HL-60/S4 treated with phorbol 12-myristate 13-acetate at 8.2 ng/mL for 4 days and 3 days (cell line): Measurements from ENCODE around the gene HIBADH.

Source experiments
- in situ Hi-C: fragments of 300-500 bp; cut with MboI; formaldehyde crosslinking; loops from 2 replicates; pipeline ENCODE4 v1.15.0; 2022; ENCODE audit warnings: low sequenced_read_pairs

HIBADH gene

DNA sequence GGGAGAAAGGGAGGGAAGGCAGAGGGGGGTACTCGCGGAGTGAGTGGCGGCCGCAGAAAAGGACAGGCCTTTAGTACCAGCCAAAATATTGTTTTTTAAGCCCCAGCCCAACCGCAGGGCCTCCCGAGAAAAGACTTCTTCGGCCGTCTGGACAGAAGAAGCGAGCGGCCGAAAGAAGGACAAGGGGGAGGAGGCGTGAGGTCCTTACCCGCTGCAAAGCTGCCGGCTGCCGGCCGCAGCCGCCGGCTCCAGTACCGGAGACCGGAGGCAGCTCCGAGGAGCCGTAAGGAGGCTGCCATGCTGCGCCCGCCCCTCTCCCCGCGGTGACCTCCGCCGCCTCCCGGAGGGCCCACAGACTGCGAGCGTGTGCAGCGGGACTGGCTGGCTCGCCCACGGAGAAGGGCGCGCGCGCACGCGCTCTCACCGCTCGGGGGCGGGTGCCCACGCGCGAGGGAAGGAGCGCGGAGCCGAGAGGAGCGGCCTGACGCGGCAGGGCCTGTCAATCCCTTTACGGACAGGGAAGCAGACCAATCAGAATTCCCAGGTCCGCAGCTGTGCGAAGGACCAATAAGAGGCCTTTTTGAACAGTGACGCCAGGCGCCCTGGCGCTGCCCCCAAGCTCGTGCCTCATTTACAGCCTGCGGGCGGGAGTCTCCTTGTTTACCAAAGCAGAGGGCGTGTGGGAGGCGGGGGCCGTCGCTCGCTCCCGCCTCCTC lies at the start of gene HIBADH:
Gene HIBADH, minus strand, starts transcription at position 394 of the 716 bp plus-strand sequence. Its CDS starts 95 bp downstream, at position 299.
- in situ Hi-C loops: no loop called here

DNA sequence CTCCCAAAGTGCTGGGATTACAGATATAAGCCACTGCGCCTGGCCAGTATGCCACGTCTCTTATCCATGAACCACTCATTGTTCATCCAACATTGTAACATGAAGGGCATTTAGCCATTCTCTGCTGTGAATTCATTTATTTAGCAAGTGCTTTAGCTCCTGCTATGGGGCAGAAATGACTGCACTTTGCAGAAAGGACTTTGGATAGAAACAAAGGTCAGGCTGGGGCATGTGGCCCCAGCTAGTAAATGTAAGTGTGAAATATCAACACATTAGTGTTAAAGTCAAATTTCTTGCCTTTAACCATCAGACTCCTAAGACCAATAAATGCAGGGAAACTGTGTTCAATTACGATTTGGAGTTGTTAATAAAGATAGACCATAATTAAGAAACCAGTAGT lies 49.5 kb upstream of the HIBADH start:
- in situ Hi-C loops: no loop called here

DNA sequence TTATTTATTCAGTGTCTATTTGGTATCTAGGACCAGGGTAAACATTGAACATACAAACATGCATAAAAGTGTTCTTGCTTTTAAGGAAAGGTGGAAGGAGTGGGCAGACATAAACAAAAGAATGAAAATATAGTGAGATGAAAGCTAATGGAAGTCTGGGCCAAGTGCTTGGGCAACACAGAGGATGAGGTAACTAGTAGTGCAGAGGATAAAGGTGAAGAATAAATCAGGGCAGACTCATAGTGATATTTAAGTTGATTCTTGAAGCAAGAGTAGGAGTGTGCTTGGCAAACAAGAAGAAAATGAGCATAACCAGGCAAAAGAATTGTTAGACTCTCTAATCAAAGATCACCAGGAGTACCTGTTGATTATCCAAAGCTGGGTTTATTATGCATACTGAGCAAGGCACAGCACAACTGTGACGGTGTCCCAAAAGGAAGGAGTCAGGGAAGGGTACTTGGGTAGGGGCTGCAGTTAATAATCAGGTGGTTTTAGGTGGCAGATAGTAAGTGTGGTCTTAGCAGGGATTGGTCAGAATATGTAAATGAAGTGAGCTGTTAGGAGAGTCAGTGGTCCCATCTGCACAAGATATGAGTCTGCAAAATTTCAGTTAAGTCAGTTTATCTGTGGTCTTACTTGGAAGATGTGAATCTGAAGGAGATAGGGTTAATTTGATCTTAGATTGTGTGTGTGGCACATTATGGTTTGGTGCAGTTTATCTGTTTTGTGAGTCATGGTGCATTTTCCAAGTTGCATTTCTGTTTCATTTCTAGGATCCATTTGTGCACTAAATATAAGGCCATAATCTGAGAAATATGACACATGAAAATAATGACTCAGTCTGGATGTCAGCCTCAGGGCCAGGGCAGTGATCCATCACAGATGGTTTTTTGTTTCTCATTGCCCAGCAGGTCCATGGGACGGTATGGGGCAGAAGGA lies 46.7 kb upstream of the HIBADH start:
- in situ Hi-C loops: no loop called here

DNA sequence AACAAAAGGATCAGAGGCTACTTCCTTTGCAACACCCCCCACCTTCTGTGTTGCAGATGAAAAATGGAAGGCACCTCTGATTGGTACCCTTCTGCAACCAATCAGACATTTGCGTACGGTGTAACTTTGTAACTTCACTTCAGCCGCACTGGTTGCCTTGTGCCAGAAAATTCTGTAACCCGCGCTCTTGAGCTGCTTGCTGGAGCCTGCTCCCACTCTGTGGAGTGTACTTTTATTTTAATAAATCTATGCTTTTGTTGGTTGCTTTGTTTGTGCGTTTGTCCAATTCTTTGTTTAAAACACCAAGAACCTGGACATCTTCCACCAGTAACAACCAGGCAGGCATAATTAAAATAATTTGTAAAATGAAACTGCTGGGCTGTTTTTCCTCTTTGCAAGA lies 45.8 kb upstream of the HIBADH start:
- in situ Hi-C loops: no loop called here

DNA sequence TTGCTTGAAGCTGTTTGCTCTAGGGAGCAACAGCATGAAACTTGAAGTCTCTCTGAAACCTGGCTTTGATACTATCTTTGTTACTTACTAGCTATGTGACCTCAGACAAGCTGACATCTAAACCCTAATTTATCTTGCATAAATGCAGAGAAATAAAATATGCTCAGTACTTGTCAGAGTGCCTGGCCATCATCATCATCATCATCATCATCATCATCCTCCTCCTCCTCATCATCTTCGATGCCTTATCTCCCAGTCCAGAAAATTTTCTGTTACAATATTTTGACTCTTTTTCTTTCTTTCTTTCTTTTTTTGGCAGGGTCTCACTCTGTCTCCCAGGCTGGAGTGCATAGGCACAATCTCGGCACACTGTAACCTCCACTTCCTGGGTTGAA lies 42.5 kb upstream of the HIBADH start:
- in situ Hi-C loops: no loop called here

DNA sequence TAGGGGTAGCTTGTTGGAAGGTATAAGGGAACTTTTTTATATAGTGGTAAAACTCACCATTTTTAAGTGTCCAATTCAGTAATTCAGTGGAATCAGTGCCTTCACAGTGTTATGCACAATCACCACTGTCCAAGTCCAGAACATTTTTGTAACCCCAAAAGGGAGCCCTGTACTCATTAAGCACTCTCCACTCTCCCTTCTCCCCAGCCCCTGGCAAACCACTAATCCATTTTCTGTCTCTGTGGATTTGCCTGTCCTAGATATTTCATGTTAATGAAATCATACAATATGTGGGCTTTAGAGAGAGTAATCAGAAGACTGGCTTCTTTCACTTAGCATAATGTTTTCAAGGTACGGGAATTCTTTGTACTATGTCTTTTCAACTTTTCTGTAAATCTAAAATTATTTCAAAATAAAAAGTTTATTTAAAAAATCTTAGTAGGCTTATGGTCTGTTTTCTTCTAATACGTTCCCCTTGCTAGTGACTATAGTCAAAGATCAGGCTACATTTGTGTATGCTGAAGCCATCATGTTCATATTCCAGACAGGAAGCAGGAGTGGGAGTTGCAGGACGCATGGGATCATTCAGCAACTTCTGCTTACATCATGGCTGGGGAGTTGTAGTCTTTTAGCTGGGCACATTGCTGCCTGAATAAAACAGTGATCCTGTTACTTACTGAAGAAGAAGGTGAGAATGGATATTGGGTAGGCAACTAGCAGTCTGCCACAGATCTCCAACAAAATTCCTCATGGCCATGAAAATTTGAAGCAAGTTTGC lies 41.9 kb upstream of the HIBADH start:
- in situ Hi-C loops: no loop called here

DNA sequence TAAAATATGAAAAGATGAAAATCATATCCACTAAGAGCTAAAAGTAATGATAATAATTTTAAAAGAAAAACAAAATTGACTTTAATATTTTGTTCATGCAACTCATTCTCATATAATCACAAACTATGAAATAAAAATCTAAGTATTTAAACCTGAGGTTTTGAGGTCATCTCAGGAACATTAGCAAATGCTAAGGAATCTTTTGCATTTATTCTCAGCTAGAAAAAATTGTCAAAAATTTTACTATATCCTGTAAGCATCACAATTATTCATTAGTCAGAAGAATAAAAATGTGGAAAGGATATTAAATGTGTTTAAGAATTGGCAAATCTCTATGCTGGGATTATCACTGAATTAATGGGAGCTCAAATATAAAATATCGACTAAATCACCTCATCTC lies 40.5 kb upstream of the HIBADH start:
- in situ Hi-C loops: no loop called here

DNA sequence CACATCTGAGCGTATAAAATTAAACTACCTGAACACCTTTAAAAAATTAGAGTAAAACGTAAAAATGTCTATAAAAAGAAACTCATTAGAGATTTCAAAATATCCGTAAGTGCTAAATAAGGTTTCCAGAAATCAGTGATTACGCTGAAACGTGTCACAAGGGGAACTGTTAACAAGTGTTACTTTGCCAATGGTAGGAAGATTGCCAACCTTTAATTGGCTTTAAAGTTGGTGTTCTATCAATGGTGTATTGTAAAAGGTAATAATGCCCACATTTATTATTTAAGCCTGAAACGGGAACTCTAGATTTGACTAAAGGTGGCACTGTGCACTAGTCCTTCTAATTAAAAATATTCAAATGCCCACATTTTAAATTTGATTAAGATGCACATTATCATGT lies 37.8 kb upstream of the HIBADH start:
- in situ Hi-C loops: no loop called here

DNA sequence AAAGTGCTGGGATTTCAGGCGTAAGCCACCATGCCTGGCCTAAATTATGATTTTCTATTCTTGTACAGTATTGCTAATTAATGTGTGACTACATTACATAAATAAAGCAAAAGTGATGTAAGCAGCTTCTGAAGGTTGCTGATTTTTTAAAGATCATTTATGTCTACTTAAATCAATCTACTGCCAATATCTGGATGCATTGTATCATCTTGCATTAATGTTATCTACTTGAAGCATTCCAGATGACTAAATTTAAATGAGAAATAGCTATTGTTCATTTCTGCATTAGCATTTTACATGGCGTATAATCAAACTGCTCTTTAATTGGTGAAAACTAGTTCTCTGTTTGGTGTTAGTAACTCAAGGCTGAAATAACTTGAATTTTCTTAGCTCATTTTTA lies 37.1 kb upstream of the HIBADH start:
- in situ Hi-C loops: no loop called here

DNA sequence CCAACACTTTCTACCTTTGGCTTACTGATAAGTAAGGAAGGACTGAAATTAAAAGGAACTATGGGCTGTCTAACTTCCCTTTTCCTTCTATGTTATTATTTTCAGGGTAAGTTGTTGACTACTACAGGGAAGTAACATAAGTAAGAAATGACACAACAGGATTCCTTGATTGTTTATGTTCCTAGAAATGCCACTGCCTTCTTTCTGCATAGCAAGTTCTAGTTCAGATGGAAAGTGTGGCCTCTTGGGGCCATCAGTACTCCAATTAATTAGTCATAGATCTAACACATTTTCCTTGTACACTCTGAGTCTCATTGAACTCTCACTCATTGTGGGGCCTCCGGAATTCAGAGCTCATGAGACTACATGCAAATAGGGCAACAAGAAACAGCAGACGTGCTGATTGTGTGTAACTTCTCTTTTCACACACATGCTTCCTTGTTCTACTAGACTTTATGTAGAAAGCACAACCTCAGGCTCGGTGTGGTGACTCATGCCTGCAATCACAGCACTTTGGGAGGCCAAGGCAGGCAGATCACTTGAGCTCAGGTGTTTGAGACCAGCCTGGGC lies 35.3 kb upstream of the HIBADH start:
- in situ Hi-C loops: no loop called here

DNA sequence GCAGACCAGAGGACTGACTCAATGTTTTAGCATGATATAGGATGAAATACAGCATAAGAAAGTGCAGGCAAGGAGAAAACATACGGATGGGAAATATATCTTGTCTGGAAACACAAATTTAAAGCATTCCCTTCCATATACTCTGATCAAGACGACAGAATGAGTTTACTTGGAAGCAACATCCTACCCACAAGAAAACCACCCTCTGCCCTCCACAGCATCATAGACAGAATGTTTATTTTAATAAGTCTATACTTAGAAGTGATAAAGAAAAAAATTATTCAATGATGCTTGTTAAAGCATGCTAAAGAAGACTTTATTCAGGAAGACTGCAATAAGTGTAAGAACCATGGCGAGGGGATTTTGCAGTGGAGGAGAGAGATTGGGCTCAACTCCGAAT lies 32.4 kb upstream of the HIBADH start:
- in situ Hi-C loops: no loop called here

DNA sequence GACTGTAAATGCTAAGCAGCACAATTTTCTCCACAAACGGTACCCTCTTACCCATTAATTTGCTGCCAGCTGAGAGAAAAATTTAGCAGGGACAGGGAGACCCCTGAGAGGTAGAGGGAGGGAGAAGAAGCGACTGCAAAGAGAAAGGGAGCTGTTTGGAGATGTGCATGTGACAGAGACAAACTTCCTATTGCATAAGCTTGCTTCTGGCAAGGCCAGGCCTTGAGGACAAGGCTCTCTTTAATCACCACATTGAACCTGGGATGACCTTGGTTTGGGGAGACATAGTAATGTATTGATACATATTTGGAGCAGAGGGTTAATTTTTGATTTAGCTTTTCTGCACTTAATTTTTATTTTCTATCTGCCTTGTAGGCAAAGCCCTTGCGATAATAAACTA lies 31.1 kb upstream of the HIBADH start:
- in situ Hi-C loops: no loop called here

DNA sequence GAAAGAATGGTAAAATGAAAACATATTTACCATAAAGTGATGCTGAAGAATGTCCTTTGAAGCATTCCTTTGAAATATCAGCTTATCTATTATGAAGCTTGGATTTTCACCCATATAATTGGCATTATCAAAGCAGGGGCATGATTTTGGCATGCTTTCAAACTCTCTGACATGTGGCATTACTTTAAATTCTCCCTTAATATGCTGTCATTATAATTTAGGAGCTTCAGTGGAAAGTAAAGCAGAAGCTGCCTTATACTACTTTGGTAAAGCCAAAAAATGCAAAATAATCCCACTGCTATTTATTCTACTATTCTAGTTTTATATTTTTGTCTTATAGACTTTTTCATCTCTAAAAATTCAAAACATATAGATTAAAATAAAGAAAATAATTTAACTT lies 28.0 kb upstream of the HIBADH start:
- in situ Hi-C loops: no loop called here

DNA sequence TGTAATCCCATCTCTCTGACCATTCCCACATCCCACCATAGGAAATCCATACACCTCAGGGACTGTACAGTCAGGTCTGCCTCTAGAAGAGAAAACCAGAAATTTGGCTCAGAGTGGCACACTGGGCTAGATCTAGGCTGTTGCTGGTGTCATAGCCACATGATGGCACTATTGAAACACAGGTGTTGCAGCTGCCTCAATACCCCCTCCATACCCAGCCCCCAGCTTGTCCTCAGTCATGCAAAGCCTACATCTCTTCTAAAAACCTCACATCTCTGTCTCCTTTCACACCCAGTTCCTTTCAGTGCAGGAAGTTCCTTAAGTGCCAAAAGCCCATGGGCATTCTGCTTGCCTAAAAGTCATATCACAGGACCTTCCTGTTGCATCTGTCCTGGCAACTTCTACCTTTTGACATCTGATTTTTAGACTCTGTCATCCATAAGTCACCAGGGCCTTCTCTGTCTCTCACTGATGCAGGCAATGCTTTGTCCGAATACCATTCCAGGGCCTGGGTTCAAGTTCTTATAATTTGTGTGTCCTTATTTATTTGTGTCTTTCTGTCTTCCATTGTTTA lies 27.0 kb upstream of the HIBADH start:
- in situ Hi-C loops: no loop called here

DNA sequence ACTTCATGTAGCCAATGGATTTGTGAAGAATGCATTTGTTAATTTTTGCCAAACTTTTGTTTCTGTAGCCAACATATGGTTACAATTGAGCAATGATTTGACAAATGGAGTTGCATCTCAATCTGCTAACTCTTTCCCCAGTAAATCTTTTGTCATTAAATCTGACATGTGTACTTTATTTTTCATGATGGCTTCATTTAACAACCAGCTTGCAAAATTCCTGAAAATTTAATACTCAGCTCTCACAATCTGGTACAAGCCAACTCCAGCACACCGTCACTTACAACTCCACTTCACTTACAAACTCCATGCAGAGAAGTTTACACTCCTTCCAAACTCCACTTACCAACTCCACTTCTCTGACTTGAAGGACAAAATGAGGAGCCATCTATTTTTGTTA lies 26.5 kb upstream of the HIBADH start:
- in situ Hi-C loops: no loop called here

DNA sequence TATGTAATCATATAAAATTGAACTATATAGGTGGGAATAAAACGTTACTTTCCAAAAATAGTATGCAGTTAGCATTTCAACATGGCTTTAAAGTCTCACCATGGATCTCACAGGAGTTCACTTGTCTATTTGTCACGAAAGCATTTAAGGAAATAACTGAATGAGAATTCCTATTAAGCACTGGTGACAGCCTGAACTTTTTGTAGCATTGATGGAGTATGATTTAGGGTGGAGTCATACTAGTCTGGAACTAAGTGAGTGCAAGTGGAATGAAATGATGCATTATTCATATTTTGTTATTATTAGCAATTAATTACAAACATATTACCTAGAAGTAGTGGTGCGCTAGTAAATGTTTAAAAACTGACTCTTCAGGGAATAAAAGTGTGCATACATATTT lies 26.0 kb upstream of the HIBADH start:
- in situ Hi-C loops: no loop called here

DNA sequence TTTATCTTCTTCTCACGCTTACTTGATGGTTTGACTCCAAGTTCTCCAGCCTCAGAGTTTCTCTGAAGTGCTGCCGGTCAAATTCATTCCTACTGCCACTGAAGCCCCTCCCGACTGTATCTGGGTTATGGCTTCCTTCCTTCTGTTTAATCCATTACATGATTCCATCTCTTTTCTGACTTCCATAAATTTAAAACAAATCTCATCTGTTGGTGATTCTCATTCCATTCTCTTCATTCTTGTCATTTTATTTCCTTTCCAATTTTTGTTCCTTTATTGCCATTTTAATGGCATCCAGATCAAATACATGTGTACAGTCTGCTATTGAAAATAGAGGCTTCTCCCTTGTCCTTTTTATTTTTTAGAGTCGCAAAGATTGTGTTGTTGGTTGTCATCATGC lies 25.4 kb upstream of the HIBADH start:
- in situ Hi-C loops: no loop called here

DNA sequence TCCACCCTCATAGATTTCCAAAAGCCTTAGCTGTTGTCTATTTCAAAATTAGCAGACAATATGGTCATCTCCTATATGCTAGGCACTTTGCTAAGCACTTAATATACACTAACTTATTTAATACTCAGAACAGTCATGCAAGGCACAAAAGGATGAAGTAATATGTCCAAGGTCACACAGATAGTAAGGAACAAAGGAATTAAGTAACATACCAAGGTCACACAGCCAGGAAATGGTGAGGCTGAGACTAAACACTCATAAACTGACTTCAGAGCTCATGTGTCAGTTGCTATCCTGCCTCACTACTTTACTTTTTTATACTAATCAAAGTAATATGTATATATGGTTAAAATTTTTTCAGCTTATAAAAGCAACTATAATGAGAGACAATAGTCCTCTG lies 23.6 kb upstream of the HIBADH start:
- in situ Hi-C loops: no loop called here

DNA sequence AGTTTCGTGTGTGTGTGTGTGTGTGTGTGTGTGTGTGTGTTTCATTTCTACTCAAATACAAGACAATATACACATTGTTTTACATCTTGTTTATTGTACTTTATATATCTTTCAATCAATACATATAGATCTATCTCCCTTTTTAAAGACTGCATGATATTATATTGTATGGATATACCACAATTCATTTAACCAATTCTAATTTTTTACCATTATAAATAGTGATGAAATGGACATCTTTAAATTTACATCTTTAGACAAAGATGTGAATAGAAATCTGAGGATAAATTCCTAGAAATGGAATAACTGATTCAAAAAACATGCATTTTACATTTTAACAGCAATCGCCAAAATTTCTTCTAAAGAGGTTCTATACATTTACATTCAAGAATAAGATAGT lies 23.2 kb upstream of the HIBADH start:
- in situ Hi-C loops: no loop called here

DNA sequence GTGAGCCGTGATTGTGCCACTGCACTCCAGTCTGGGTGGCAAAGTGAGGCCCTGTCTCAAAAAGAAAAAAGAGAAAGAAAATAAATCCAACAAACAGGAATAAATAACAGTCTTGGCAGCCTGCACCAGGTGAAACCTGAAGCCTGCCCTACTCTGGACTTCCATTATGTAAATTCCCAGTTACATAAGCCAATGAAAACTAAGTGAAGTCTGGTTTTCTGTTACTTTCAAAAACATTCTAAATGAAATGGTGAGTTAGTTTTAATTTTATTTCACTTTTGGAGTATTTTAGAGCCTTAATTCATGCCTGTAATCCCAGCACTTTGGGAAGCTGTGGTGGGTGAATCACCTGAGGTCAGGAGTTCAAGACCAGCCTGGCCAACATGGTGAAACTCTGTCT lies 22.5 kb upstream of the HIBADH start:
- in situ Hi-C loops: no loop called here

DNA sequence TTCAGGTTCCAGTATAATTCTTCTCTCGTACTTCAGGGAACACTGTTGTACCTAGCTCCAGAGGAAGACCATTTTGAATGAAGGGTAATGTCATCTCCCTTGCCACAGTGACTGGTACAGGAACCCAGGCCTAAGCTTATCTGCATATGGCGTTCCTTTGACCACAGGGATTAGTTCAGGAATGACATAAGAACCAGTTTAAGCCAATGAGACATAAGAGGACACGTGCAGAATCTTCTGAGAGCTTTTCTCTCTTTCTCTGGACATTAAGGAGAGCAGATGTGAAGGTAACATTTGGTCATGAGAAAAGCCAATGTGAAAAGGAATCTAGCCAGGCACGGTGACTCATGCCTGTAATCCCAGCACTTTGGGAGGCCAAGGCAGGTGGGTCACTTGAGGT lies 21.8 kb upstream of the HIBADH start:
- in situ Hi-C loops: no loop called here
